Esophagus squamous epithelium (tissue), 4 donors: ENCODE data around the gene PKM.

Experiments used
- POLR2A ChIP-seq, 4 donors: fragments of 450-650 bp; IDR thresholded peaks; one replicate each; pipeline ENCODE4 v1.6.1; 2017; ENCODE audit warnings: antibody characterized with exemption in 4 of 4, mild to moderate bottlenecking in 4 of 4, moderate library complexity in 3 of 4
- TF ChIP-seq, protein P1 (sequence below), 6 experiments: fragments of 450-650 bp in 4 of 6; fragments of 200-600 bp in 2 of 6; sonication (generic) in 2 of 6; IDR thresholded peaks; one replicate each; pipeline ENCODE4 v1.5.1; 2016 to 2019; ENCODE audit warnings: antibody characterized with exemption in 6 of 6, mild to moderate bottlenecking in 4 of 6, moderate library complexity in 4 of 6

DNA sequence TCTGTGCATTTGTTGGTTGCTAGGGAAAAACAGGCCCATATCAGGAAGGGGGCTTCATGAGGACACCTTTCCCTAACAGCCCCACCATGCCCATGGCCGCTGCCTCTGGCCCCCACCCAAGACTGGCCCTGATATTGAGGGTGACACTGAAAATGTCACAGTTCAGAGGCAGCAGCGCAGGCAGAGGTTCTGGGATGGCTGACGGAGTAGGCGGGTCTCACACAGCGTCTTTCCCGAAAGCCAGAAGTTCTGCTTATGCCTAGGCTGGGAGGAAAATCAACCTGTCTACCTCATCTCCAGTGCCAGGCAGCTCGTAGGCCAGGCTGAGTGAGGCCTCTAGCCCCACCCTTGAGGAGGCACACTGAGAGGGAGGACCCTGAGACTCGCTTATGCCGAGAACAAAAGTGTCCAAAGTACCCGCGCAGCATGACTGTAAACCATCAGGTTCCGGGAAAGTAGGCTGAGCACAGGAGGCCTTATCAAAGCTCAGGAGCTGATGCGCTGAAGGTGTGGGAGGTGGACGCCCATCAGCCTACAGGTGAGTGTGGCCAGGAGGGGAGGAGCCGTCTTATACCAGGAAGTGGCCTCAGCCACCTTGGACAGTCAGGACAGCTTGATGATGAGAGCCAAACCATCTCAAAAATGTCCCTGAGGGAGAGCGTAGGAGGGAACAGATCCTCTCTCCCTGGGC, 60.9 kb downstream of the PKM start:
- TF ChIP-seq, protein P1, sequence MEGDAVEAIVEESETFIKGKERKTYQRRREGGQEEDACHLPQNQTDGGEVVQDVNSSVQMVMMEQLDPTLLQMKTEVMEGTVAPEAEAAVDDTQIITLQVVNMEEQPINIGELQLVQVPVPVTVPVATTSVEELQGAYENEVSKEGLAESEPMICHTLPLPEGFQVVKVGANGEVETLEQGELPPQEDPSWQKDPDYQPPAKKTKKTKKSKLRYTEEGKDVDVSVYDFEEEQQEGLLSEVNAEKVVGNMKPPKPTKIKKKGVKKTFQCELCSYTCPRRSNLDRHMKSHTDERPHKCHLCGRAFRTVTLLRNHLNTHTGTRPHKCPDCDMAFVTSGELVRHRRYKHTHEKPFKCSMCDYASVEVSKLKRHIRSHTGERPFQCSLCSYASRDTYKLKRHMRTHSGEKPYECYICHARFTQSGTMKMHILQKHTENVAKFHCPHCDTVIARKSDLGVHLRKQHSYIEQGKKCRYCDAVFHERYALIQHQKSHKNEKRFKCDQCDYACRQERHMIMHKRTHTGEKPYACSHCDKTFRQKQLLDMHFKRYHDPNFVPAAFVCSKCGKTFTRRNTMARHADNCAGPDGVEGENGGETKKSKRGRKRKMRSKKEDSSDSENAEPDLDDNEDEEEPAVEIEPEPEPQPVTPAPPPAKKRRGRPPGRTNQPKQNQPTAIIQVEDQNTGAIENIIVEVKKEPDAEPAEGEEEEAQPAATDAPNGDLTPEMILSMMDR (IDR thresholded peaks at IDR 0.05): no peak
- TF ChIP-seq POLR2A (IDR thresholded peaks at IDR 0.05): no peak
